GM23338 (cell line): ENCODE data around the gene PASD1. TPM values are rescaled to one million over a fixed set of nuclear protein-coding genes. Genes with fewer than 3 reads are reported as not detected.

Experiments
- ATAC-seq: fragments of 200-7000 bp; cut with Tn5 transposase; 3 replicates; pipeline ENCODE4 v1.9.1; 2020
- DNase-seq: peaks from one replicate; pipeline ENCODE4 v3.0.0-alpha.2; 2015; ENCODE audit warnings: low spot score
- H2AFZ ChIP-seq: fragments of 200-600 bp; sonication (generic); 2 replicates; pipeline ENCODE4 v1.8.0; 2016; ENCODE audit warnings: antibody characterized with exemption, mild to moderate bottlenecking, moderate library complexity
- H3F3A ChIP-seq: fragments of 200-600 bp; sonication (generic); replicated peaks from 2 replicates; pipeline ENCODE4 v1.8.0; 2017; ENCODE audit warnings: antibody characterized with exemption, mixed run types, low read depth
- H3K27ac ChIP-seq: fragments of 200-600 bp; sonication (generic); 2 replicates; pipeline ENCODE4 v1.6.1; 2016; ENCODE audit warnings: low read depth
- H3K27me3 ChIP-seq: fragments of 200-600 bp; sonication (generic); 2 replicates; pipeline ENCODE4 v1.8.0; 2016; ENCODE audit warnings: mild to moderate bottlenecking, mixed run types, moderate library complexity; ENCODE audit not compliant: insufficient read depth
- H3K36me3 ChIP-seq: fragments of 200-600 bp; sonication (generic); 2 replicates; pipeline ENCODE4 v1.8.0; 2016; ENCODE audit warnings: mild to moderate bottlenecking; ENCODE audit not compliant: insufficient read depth
- H3K4me1 ChIP-seq: fragments of 200-600 bp; sonication (generic); 2 replicates; pipeline ENCODE4 v1.8.0; 2016; ENCODE audit warnings: mild to moderate bottlenecking, moderate library complexity; ENCODE audit not compliant: insufficient read depth
- H3K4me2 ChIP-seq: fragments of 200-600 bp; sonication (generic); 2 replicates; pipeline ENCODE4 v1.7.1; 2017; ENCODE audit warnings: mixed run types
- H3K4me3 ChIP-seq: fragments of 200-600 bp; sonication (generic); 2 replicates; pipeline ENCODE4 v1.6.1; 2016; ENCODE audit warnings: mixed run types
- H3K79me2 ChIP-seq: fragments of 200-600 bp; sonication (generic); replicated peaks from 2 replicates; pipeline ENCODE4 v1.8.0; 2017; ENCODE audit warnings: mild to moderate bottlenecking; ENCODE audit not compliant: insufficient read depth
- H3K9me2 ChIP-seq: fragments of 200-600 bp; sonication (generic); 2 replicates; pipeline ENCODE4 v1.8.0; 2017; ENCODE audit not compliant: insufficient read depth
- H4K20me1 ChIP-seq: fragments of 200-600 bp; sonication (generic); replicated peaks from 2 replicates; pipeline ENCODE4 v1.8.0; 2017; ENCODE audit warnings: mild to moderate bottlenecking; ENCODE audit not compliant: insufficient read depth
- H3K27ac Mint-ChIP-seq: 2 replicates; pipeline ENCODE4 v1.8.0; 2020; ENCODE audit warnings: inconsistent platforms, mild to moderate bottlenecking, moderate library complexity, mixed read lengths
- H3K27me3 Mint-ChIP-seq: 3 replicates; pipeline ENCODE4 v1.8.0; 2022; ENCODE audit warnings: low read depth, mild to moderate bottlenecking, moderate library complexity, mixed read lengths, inconsistent platforms; ENCODE audit not compliant: insufficient read depth, poor library complexity
- H3K36me3 Mint-ChIP-seq: 3 replicates; pipeline ENCODE4 v1.8.0; 2021; ENCODE audit warnings: low read depth, mild to moderate bottlenecking, inconsistent platforms, moderate library complexity, mixed read lengths
- H3K4me1 Mint-ChIP-seq: 3 replicates; pipeline ENCODE4 v1.8.0; 2020; ENCODE audit warnings: mild to moderate bottlenecking, inconsistent platforms, mixed read lengths
- H3K4me3 Mint-ChIP-seq: 3 replicates; pipeline ENCODE4 v1.8.0; 2021; ENCODE audit warnings: moderate library complexity, mild to moderate bottlenecking, inconsistent platforms, mixed read lengths
- H3K9me3 Mint-ChIP-seq: 3 replicates; pipeline ENCODE4 v1.8.0; 2020; ENCODE audit warnings: moderate library complexity, mild to moderate bottlenecking, inconsistent platforms, mixed read lengths
- CTCF ChIP-seq, 2 experiments: fragments of 200-600 bp in 1 of 2; sonication (generic) in 1 of 2; conservative IDR thresholded peaks; 2 replicates each; pipeline versions ENCODE4 v1.5.1 to v1.6.1; 2016 to 2017; ENCODE audit warnings: antibody characterized with exemption in 2 of 2, low read depth in 2 of 2, mild to moderate bottlenecking in 2 of 2, moderate library complexity in 1 of 2
- ETS1 ChIP-seq: IDR thresholded peaks from 2 replicates; pipeline ENCODE4 v1.6.1; 2016; ENCODE audit warnings: antibody characterized with exemption
- EZH2 ChIP-seq: fragments of 200-600 bp; sonication (generic); IDR thresholded peaks from one replicate; pipeline ENCODE4 v1.8.0; 2017; ENCODE audit warnings: antibody characterized with exemption, mild to moderate bottlenecking, low read depth; ENCODE audit not compliant: unreplicated experiment
- EZH2phosphoT487 ChIP-seq: fragments of 200-600 bp; sonication (generic); IDR thresholded peaks from one replicate; pipeline ENCODE4 v1.8.1; 2018; ENCODE audit warnings: antibody characterized with exemption; ENCODE audit not compliant: unreplicated experiment
- JUNB ChIP-seq: IDR thresholded peaks from one replicate; pipeline ENCODE4 v1.6.1; 2016; ENCODE audit warnings: antibody characterized with exemption; ENCODE audit not compliant: unreplicated experiment
- NANOG ChIP-seq: IDR thresholded peaks from 2 replicates; pipeline ENCODE4 v1.6.1; 2016; ENCODE audit warnings: antibody characterized with exemption, borderline replicate concordance
- STAT1 ChIP-seq: IDR thresholded peaks from one replicate; pipeline ENCODE4 v1.6.1; 2016; ENCODE audit warnings: antibody characterized with exemption; ENCODE audit not compliant: unreplicated experiment
- ZNF114 ChIP-seq: fragments of 250-450 bp; sonication (Bioruptor Pico); IDR thresholded peaks from 2 replicates; pipeline ENCODE4 v1.5.0; 2020; ENCODE audit warnings: mild to moderate bottlenecking, moderate library complexity
- ZNF331 ChIP-seq: fragments of 250-450 bp; sonication (Bioruptor Pico); IDR thresholded peaks from 2 replicates; pipeline ENCODE4 v1.5.0; 2020; ENCODE audit warnings: low read depth, mild to moderate bottlenecking, moderate library complexity
- ZNF462 ChIP-seq: fragments of 250-450 bp; sonication (Bioruptor Pico); IDR thresholded peaks from 2 replicates; pipeline ENCODE4 v1.5.0; 2020; ENCODE audit warnings: mild to moderate bottlenecking, moderate library complexity
- polyA plus RNA-seq: library from polyadenylated mRNA; unstranded; fragments of >200 nt; fragmentation: Nextera tagmentation; extraction: Ambion mirVana; gene quantifications from 2 replicates; pipeline ENCODE4 v1.2.1, GENCODE V29; 2016
- total RNA-seq: library from RNA; depleted of rRNA; stranded (reverse); fragments of >200 nt; shearing (Covaris generic); gene quantifications from 2 replicates; pipeline ENCODE4 v1.2.3, GENCODE V29; 2014

Gene PASD1
- total and polyA plus RNA-seq, 2 experiments from 2014 or later = 0.24 TPM; not detected in 1

GRCh38 chrX:151537572-151537971 lies 25.9 kb upstream of the PASD1 start (continued):
- TF ChIP-seq CTCF (conservative IDR thresholded peaks at IDR 0.05; ENCODE audit: low read depth in 2 of 2) (no peak), ZNF331 (CRISPR knock-in tag) (no peak)

GRCh38 chrX:151538190-151539122 lies 25.0 kb upstream of the PASD1 start:
- Mint-ChIP-seq H3K27ac (no peak overlapping the region), H3K36me3 (no peaks in the 10 kb centered on the region), H3K4me1 (0 out of 3 replicates have a peak, but pooled peaks cover under 1% of the 10 kb centered on the region), H3K9me3 (no peaks in the 10 kb centered on the region; the same call in 1 of the 3 replicates), H3K27me3 (no peaks in the 10 kb centered on the region), H3K4me3 (no peak overlapping the region)
- Histone ChIP-seq H3K9me2 (no peaks in the 10 kb centered on the region), H3K4me1 (no peaks in the 10 kb centered on the region), H3K36me3 (no peaks in the 10 kb centered on the region), H3K27ac (no peak overlapping the region), H3K4me2 (no peak overlapping the region), H4K20me1 (no peaks in the 10 kb centered on the region), H2AFZ (no peak overlapping the region), H3F3A (no peaks in the 10 kb centered on the region), H3K79me2 (no peaks in the 10 kb centered on the region), H3K27me3 (no peaks in the 10 kb centered on the region), H3K4me3 (no peak overlapping the region)
- DNase-seq (no peak), ATAC-seq (no peak)
- no peak for TF ChIP-seq NANOG
- no peak for TF ChIP-seq CTCF (conservative IDR thresholded peaks at IDR 0.05; ENCODE audit: low read depth in 2 of 2)
- no peak for TF ChIP-seq ZNF462 (CRISPR knock-in tag)
- TF ChIP-seq EZH2 = no peak
- TF ChIP-seq ZNF114 (CRISPR knock-in tag) = no peak
- TF ChIP-seq ZNF331 (CRISPR knock-in tag) = no peak
- no peak for TF ChIP-seq STAT1
- TF ChIP-seq EZH2phosphoT487 = no peak
- TF ChIP-seq JUNB = no peak
- TF ChIP-seq ETS1 = no peak
